Adrenal gland (tissue), 5 donors: Measurements from ENCODE around the gene CFP.

Experiments used
- CTCF ChIP-seq, 6 experiments: fragments of 450-650 bp in 4 of 6; fragments of 200-600 bp in 2 of 6; sonication (generic) in 1 of 6; IDR thresholded peaks; 1 replicate in 5 of 6; 2 replicates in 1 of 6; pipeline versions ENCODE4 v1.5.1 to v1.8.0; 2016 to 2021; ENCODE audit warnings: antibody characterized with exemption in 6 of 6, mild to moderate bottlenecking in 2 of 6, moderate library complexity in 1 of 6
- POLR2A ChIP-seq, 2 donors: fragments of 450-650 bp; IDR thresholded peaks; one replicate each; pipeline ENCODE4 v1.6.1; 2017; ENCODE audit warnings: antibody characterized with exemption in 2 of 2, mild to moderate bottlenecking in 2 of 2, moderate library complexity in 1 of 2
- donor health status: DM: no; HTN: no; CAD: no.

GRCh38 chrX:47650164-47651042, 20.7 kb upstream of the CFP start, which contains the start of gene ELK1:
- TF ChIP-seq CTCF (IDR thresholded peaks at IDR 0.05) (no peak), POLR2A (IDR thresholded peaks at IDR 0.05) (peak; percentile 52 to 71)
